ENCODE measurements around the gene TOGARAM2.

TOGARAM2 gene

GRCh38 chr2:28962505-28962904, 18.6 kb upstream of the TOGARAM2 start:
- no peak for TF ChIP-seq CEBPB (IDR thresholded peaks at IDR 0.05)
- TF ChIP-seq YY1 (IDR thresholded peaks at IDR 0.05; ENCODE audit: low read depth): no peak
- TF ChIP-seq EGR1 (IDR thresholded peaks at IDR 0.05): no peak
- TF ChIP-seq REST (IDR thresholded peaks at IDR 0.05; ENCODE audit: low read depth): no peak
- TF ChIP-seq, protein P1, sequence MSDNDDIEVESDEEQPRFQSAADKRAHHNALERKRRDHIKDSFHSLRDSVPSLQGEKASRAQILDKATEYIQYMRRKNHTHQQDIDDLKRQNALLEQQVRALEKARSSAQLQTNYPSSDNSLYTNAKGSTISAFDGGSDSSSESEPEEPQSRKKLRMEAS (IDR thresholded peaks at IDR 0.05): no peak
- TF ChIP-seq NFIC (IDR thresholded peaks at IDR 0.05): no peak
- TF ChIP-seq, protein P2, sequence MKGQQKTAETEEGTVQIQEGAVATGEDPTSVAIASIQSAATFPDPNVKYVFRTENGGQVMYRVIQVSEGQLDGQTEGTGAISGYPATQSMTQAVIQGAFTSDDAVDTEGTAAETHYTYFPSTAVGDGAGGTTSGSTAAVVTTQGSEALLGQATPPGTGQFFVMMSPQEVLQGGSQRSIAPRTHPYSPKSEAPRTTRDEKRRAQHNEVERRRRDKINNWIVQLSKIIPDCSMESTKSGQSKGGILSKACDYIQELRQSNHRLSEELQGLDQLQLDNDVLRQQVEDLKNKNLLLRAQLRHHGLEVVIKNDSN (IDR thresholded peaks at IDR 0.05): no peak

- TF ChIP-seq, protein P2 (IDR thresholded peaks at IDR 0.05): no peak
- TF ChIP-seq TAF1 (IDR thresholded peaks at IDR 0.05; ENCODE audit: low read depth) (no peak), EP300 (IDR thresholded peaks at IDR 0.05; ENCODE audit: borderline replicate concordance) (no peak), YY1 (IDR thresholded peaks at IDR 0.05; ENCODE audit: low read depth) (no peak), TEAD4 (IDR thresholded peaks at IDR 0.05) (no peak), ZBTB7A (IDR thresholded peaks at IDR 0.05; ENCODE audit: low read depth) (no peak), CREB1 (IDR thresholded peaks at IDR 0.05; ENCODE audit: low read depth) (no peak), CEBPB (IDR thresholded peaks at IDR 0.05) (no peak), NFIC (IDR thresholded peaks at IDR 0.05) (no peak), FOXM1 (IDR thresholded peaks at IDR 0.05; ENCODE audit: borderline replicate concordance, low read depth) (no peak), REST (IDR thresholded peaks at IDR 0.05; ENCODE audit: low read depth) (no peak), RAD21 (IDR thresholded peaks at IDR 0.05; ENCODE audit: low read depth) (no peak), EGR1 (IDR thresholded peaks at IDR 0.05) (no peak), TCF12 (IDR thresholded peaks at IDR 0.05; ENCODE audit: low read depth) (no peak)
- TF ChIP-seq, protein P1 (IDR thresholded peaks at IDR 0.05): no peak
These were observed 10.5 kb upstream of the TOGARAM2 start for GRCh38 chr2:28970464-28971160.

DNA sequence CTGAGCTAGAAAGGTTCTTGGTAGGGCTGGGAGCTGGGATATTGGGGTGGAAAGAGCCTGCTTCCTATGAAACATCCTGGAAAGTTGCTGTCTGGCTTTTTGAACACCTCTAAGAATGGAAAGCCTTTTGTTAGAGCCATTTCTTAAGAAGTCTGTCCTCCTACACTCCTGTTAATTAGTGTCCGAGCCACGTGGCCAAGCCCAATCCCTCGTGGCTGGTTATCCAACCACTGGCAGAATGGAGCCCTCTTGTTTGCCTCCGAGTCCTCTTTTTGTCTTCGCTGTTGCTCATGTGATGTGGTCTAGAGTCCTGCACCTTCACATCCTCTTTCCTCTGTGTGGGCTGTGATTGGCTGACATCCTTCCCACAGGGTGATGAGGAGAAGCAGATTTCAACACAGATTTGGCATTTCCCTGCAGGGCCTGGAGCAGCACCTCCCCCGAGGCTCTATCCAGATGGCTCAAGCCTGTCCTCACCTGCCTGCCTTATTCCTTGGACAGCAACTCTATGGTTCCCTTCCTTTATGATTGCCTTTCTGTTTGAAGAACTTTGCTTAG, 8.2 kb upstream of the TOGARAM2 start:
- TF ChIP-seq ZBTB7A (IDR thresholded peaks at IDR 0.05; ENCODE audit: low read depth) (no peak), REST (IDR thresholded peaks at IDR 0.05; ENCODE audit: low read depth) (no peak), YY1 (IDR thresholded peaks at IDR 0.05; ENCODE audit: low read depth) (no peak), CEBPB (IDR thresholded peaks at IDR 0.05) (no peak), TCF12 (IDR thresholded peaks at IDR 0.05; ENCODE audit: low read depth) (no peak), FOXM1 (IDR thresholded peaks at IDR 0.05; ENCODE audit: borderline replicate concordance, low read depth) (no peak), EGR1 (IDR thresholded peaks at IDR 0.05) (no peak), CREB1 (IDR thresholded peaks at IDR 0.05; ENCODE audit: low read depth) (no peak), TEAD4 (IDR thresholded peaks at IDR 0.05) (no peak), NFIC (IDR thresholded peaks at IDR 0.05) (no peak), TAF1 (IDR thresholded peaks at IDR 0.05; ENCODE audit: low read depth) (no peak), EP300 (IDR thresholded peaks at IDR 0.05; ENCODE audit: borderline replicate concordance) (no peak), RAD21 (IDR thresholded peaks at IDR 0.05; ENCODE audit: low read depth) (no peak)
- TF ChIP-seq, protein P2 (IDR thresholded peaks at IDR 0.05): no peak
- TF ChIP-seq, protein P1 (IDR thresholded peaks at IDR 0.05): no peak
